Erythroblast (primary cell): ENCODE measurements around the gene DMD.

ENCODE experiments used
- GATA1 ChIP-seq: IDR thresholded peaks from 2 replicates; pipeline ENCODE4 v1.6.1; 2011; ENCODE audit warnings: low read depth, mild to moderate bottlenecking, control low read depth, low read length, moderate library complexity
- POLR2A ChIP-seq: IDR thresholded peaks from 2 replicates; pipeline ENCODE4 v1.6.1; 2011; ENCODE audit warnings: mild to moderate bottlenecking, low read length

DNA sequence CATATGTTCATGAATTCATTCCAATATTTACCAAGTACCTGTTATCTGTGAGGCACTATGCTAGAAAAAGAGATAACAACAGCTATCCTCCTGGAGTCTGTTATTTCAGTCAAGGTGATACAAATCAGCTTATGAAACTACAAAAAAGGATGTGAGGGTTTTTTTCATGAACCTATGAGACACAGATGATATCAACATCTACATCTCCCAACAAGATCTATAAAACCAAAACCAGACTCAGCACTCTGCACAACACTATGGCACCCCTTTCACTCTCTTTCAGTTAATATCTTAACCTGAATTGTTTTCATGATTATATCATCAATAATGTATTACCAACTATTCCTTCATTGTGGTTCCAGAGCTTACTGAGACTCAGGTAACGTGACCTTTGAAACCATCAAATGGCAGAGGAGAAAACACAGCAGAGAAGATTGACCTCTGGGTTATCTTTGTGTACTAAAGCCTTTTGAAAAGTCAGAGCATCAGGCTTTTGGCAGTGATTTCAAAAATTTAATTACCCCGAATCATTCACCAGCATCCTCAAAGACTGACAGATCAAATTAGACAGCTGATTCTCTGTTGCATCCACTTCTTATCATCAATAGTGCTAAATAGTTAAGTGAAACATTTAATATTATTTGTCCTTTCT lies 1894.9 kb downstream of the DMD start:
- no peak for TF ChIP-seq POLR2A
- no peak for TF ChIP-seq GATA1
